ENCODE measurements around the gene C19orf47.

The C19orf47 gene

GRCh38 chr19:40281381-40282208 lies 66.6 kb downstream of the C19orf47 start:
- DNase-seq (ENCODE audit: low spot score) = no peak

- no peak for DNase-seq (ENCODE audit: low spot score)
These were observed 67.5 kb downstream of the C19orf47 start for GRCh38 chr19:40280608-40281221.

- no peak for DNase-seq (ENCODE audit: low spot score)
These were observed 68.2 kb downstream of the C19orf47 start for GRCh38 chr19:40279761-40280607.

- DNase-seq (ENCODE audit: low spot score) = no peak
These were observed 69.1 kb downstream of the C19orf47 start for GRCh38 chr19:40279120-40279551.

GRCh38 chr19:40278361-40279035 lies 69.7 kb downstream of the C19orf47 start:
- no peak for DNase-seq (ENCODE audit: low spot score)

GRCh38 chr19:40277356-40278059 lies 70.7 kb downstream of the C19orf47 start:
- no peak for DNase-seq (ENCODE audit: low spot score)

GRCh38 chr19:40274585-40275544 lies 73.3 kb downstream of the C19orf47 start:
- no peak for DNase-seq (ENCODE audit: low spot score)

- no peak for DNase-seq (ENCODE audit: low spot score)
These were observed 74.5 kb downstream of the C19orf47 start for GRCh38 chr19:40273469-40274360.

GRCh38 chr19:40272261-40272660 lies 75.9 kb downstream of the C19orf47 start:
- DNase-seq (ENCODE audit: low spot score) = no peak

- no peak for DNase-seq (ENCODE audit: low spot score)
These were observed 76.5 kb downstream of the C19orf47 start for GRCh38 chr19:40271706-40272105.

GRCh38 chr19:40270362-40271089 lies 77.7 kb downstream of the C19orf47 start:
- no peak for DNase-seq (ENCODE audit: low spot score)

Measured in putamen (tissue), 1 donor.